ENCODE results near the gene ZNF628.

ZNF628 gene

GRCh38 chr19:55497763-55498162 lies 21.3 kb downstream of the ZNF628 start:
- DNase-seq = no peak

GRCh38 chr19:55498246-55498840 lies 21.9 kb downstream of the ZNF628 start:
- no peak for DNase-seq

- DNase-seq = no peak
These were observed 24.0 kb downstream of the ZNF628 start for GRCh38 chr19:55500368-55500952.

GRCh38 chr19:55502197-55502952 lies 26.0 kb downstream of the ZNF628 start:
- no peak for DNase-seq

- DNase-seq = no peak
These were observed 26.7 kb downstream of the ZNF628 start for GRCh38 chr19:55503157-55503501.

GRCh38 chr19:55503502-55504251 lies 27.3 kb downstream of the ZNF628 start:
- peak; percentile 93 for DNase-seq

- DNase-seq = no peak
These were observed 27.8 kb downstream of the ZNF628 start for GRCh38 chr19:55504252-55504603.

GRCh38 chr19:55504981-55505380 lies 28.6 kb downstream of the ZNF628 start:
- DNase-seq = no peak

GRCh38 chr19:55508120-55508519 lies 31.7 kb downstream of the ZNF628 start:
- no peak for DNase-seq

- peak; percentile 93 for DNase-seq
These were observed 40.6 kb downstream of the ZNF628 start for GRCh38 chr19:55516878-55517620.

GRCh38 chr19:55519451-55520311 lies 43.3 kb downstream of the ZNF628 start:
- DNase-seq = peak; percentile 56

GRCh38 chr19:55520691-55521292 lies 44.4 kb downstream of the ZNF628 start:
- no peak for DNase-seq

- no peak for DNase-seq
These were observed 49.1 kb downstream of the ZNF628 start for GRCh38 chr19:55525289-55526101.

- peak; percentile 61 for DNase-seq
These were observed 50.1 kb downstream of the ZNF628 start for GRCh38 chr19:55526216-55527196.

- DNase-seq = no peak
These were observed 51.0 kb downstream of the ZNF628 start for GRCh38 chr19:55527197-55528029.

GRCh38 chr19:55528030-55528803 lies 51.8 kb downstream of the ZNF628 start:
- peak; percentile 42 for DNase-seq

- no peak for DNase-seq
These were observed 53.3 kb downstream of the ZNF628 start for GRCh38 chr19:55529636-55530234.
